HepG2 (cell line): ENCODE data around the gene ZDHHC24. TPM values are rescaled to one million over a fixed set of nuclear protein-coding genes. Genes with fewer than 3 reads are reported as not detected.

Experiments
- CBX2 ChIP-seq, 2 experiments: fragments of 200-600 bp in 1 of 2; sonication (generic); formaldehyde crosslinking in 1 of 2; IDR thresholded peaks; 2 replicates each; pipeline versions ENCODE4 v1.7.0 to v1.8.1; 2018 to 2022; ENCODE audit warnings: low read depth in 2 of 2, low read length in 1 of 2, mild to moderate bottlenecking in 1 of 2, missing genetic modification reagents in 1 of 2
- HMG20A ChIP-seq: IDR thresholded peaks from 2 replicates; pipeline ENCODE4 v1.6.1; 2016; ENCODE audit warnings: borderline replicate concordance
- KAT2B ChIP-seq: fragments of 150-350 bp; IDR thresholded peaks from 2 replicates; pipeline ENCODE4 v1.6.1; 2014; ENCODE audit warnings: low read depth, low read length, borderline replicate concordance
- KLF6 ChIP-seq: IDR thresholded peaks from 2 replicates; pipeline ENCODE4 v1.8.0; 2016; ENCODE audit warnings: missing biosample characterization, missing genetic modification reagents
- MAZ ChIP-seq, 2 experiments: sonication (generic) in 1 of 2; formaldehyde crosslinking in 1 of 2; IDR thresholded peaks; 2 replicates each; pipeline versions ENCODE4 v1.5.0 to v1.6.1; 2012 to 2020; ENCODE audit warnings: low read depth in 2 of 2, mild to moderate bottlenecking in 2 of 2, borderline replicate concordance in 1 of 2, improper control_type of control experiment in 1 of 2, low read length in 1 of 2, missing genetic modification reagents in 1 of 2, moderate library complexity in 1 of 2
- SETDB1 ChIP-seq: sonication (generic); formaldehyde crosslinking; IDR thresholded peaks from 2 replicates; pipeline ENCODE4 v1.5.1; 2020; ENCODE audit warnings: missing genetic modification reagents, mild to moderate bottlenecking, borderline replicate concordance
- ZBTB10 ChIP-seq: sonication (generic); formaldehyde crosslinking; IDR thresholded peaks from 2 replicates; pipeline ENCODE4 v1.4.0; 2020; ENCODE audit warnings: missing genetic modification reagents, borderline replicate concordance
- ZBTB21 ChIP-seq: sonication (generic); formaldehyde crosslinking; IDR thresholded peaks from 2 replicates; pipeline ENCODE4 v1.4.0; 2020; ENCODE audit warnings: missing genetic modification reagents
- ZBTB26 ChIP-seq: IDR thresholded peaks from 2 replicates; pipeline ENCODE4 v1.6.1; 2016; ENCODE audit warnings: missing compliant biosample characterization, missing genetic modification reagents, borderline replicate concordance
- ZFP82 ChIP-seq: sonication (generic); formaldehyde crosslinking; IDR thresholded peaks from 2 replicates; pipeline ENCODE4 v1.5.1; 2020; ENCODE audit warnings: mild to moderate bottlenecking, missing genetic modification reagents, borderline replicate concordance
- ZIK1 ChIP-seq: sonication (generic); formaldehyde crosslinking; IDR thresholded peaks from 2 replicates; pipeline ENCODE4 v1.5.0; 2020; ENCODE audit warnings: mild to moderate bottlenecking, low read depth, missing genetic modification reagents, borderline replicate concordance
- ZNF180 ChIP-seq: sonication (generic); formaldehyde crosslinking; IDR thresholded peaks from 2 replicates; pipeline ENCODE4 v1.4.0; 2020; ENCODE audit warnings: low read depth, missing genetic modification reagents, borderline replicate concordance
- ZNF251 ChIP-seq: sonication (generic); formaldehyde crosslinking; IDR thresholded peaks from 2 replicates; pipeline ENCODE4 v1.9.0; 2021; ENCODE audit warnings: mild to moderate bottlenecking, missing genetic modification reagents
- ZNF496 ChIP-seq: sonication (generic); formaldehyde crosslinking; IDR thresholded peaks from 2 replicates; pipeline ENCODE4 v1.8.1; 2023; ENCODE audit warnings: mild to moderate bottlenecking, moderate library complexity, missing genetic modification reagents; ENCODE audit not compliant: insufficient replicate concordance
- ZNF709 ChIP-seq: sonication (generic); formaldehyde crosslinking; IDR thresholded peaks from 2 replicates; pipeline ENCODE4 v1.5.0; 2020; ENCODE audit warnings: mild to moderate bottlenecking, missing genetic modification reagents
- ZNF766 ChIP-seq: sonication (generic); formaldehyde crosslinking; IDR thresholded peaks from 2 replicates; pipeline ENCODE4 v1.5.0; 2020; ENCODE audit warnings: missing genetic modification reagents, borderline replicate concordance
- ZNF770 ChIP-seq: sonication (generic); formaldehyde crosslinking; IDR thresholded peaks from 2 replicates; pipeline ENCODE4 v1.5.0; 2020; ENCODE audit warnings: mild to moderate bottlenecking, missing genetic modification reagents
- ZNF800 ChIP-seq: sonication (generic); formaldehyde crosslinking; IDR thresholded peaks from 2 replicates; pipeline ENCODE4 v1.4.0; 2020; ENCODE audit warnings: missing genetic modification reagents
- ZNF83 ChIP-seq: sonication (generic); formaldehyde crosslinking; IDR thresholded peaks from 2 replicates; pipeline ENCODE4 v1.4.0; 2020; ENCODE audit warnings: missing genetic modification reagents, mild to moderate bottlenecking, borderline replicate concordance
- polyA plus RNA-seq, 8 experiments: library from polyadenylated mRNA; depleted of rRNA in 3 of 8; stranded (reverse) in 7 of 8; unstranded in 1 of 8; fragments of >200 nt; fragmentation: Illumina TruSeq in 4 of 8; extraction: Trizol in 4 of 8; gene quantifications; 2 replicates each; pipeline versions ENCODE4 v1.2.1 to v1.2.3, GENCODE V29; 2011 to 2016; ENCODE audit warnings: low read depth in 4 of 8, missing spikeins in 1 of 8, mixed read lengths in 1 of 8; ENCODE audit not compliant: insufficient read depth in 1 of 8
- total RNA-seq, 5 experiments: library from RNA; depleted of rRNA; stranded (reverse); fragments of >200 nt; fragmentation: Illumina TruSeq; extraction: Trizol; gene quantifications; 2 replicates each; pipeline ENCODE4 v1.2.3, GENCODE V29; 2016; ENCODE audit warnings: low read depth in 1 of 5

ZDHHC24 gene
- total and polyA plus RNA-seq, 2 of the 13 experiments (the other 11 are each of a cell fraction or from before 2014, with no cell fraction given) = 4.3 TPM

- TF ChIP-seq ZNF770 (CRISPR knock-in tag) = no peak
- peak; percentile 64; the same call in 1 of the 2 replicates for TF ChIP-seq MAZ (IDR thresholded peaks at IDR 0.05; ENCODE audit: borderline replicate concordance, low read depth, low read length)
- TF ChIP-seq MAZ (CRISPR knock-in tag; IDR thresholded peaks at IDR 0.05; ENCODE audit: low read depth) = peak; percentile 42; the same call in 1 of the 2 replicates
- peak; percentile 17; the same call in 1 of the 2 replicates for TF ChIP-seq ZBTB26
- no peak for TF ChIP-seq ZNF83 (CRISPR knock-in tag)
- no peak for TF ChIP-seq CBX2 (IDR thresholded peaks at IDR 0.05; ENCODE audit: low read depth, low read length)
- no peak for TF ChIP-seq CBX2 (CRISPR knock-in tag; IDR thresholded peaks at IDR 0.05; ENCODE audit: low read depth)
- no peak for TF ChIP-seq SETDB1
- TF ChIP-seq ZFP82 (CRISPR knock-in tag) = no peak
- no peak for TF ChIP-seq KLF6 (CRISPR knock-in tag)
- TF ChIP-seq ZBTB21 (CRISPR knock-in tag) = no peak
- no peak for TF ChIP-seq KAT2B
- TF ChIP-seq ZIK1 = 0 out of 2 replicates have a peak, but pooled peaks have one; percentile 35
- no peak for TF ChIP-seq ZNF180 (CRISPR knock-in tag)
- no peak for TF ChIP-seq HMG20A (CRISPR knock-in tag)
- TF ChIP-seq ZNF496 (CRISPR knock-in tag) = no peak
- TF ChIP-seq ZNF800 = no peak
- TF ChIP-seq ZNF709 = 0 out of 2 replicates have a peak, but pooled peaks have one; percentile 11
- TF ChIP-seq ZBTB10 (CRISPR knock-in tag) = peak; percentile 22; the same call in 1 of the 2 replicates
- peak; percentile 75; the same call in 1 of the 2 replicates for TF ChIP-seq ZNF766
- no peak for TF ChIP-seq ZNF251 (CRISPR knock-in tag)
These were observed at the start of gene ZDHHC24 (continued) for GRCh38 chr11:66545701-66546367.
